ENCODE measurements around the gene STPG1.

Gene STPG1

GRCh38 chr1:24327486-24327885 lies 86.1 kb downstream of the STPG1 start:
- H3K27ac ChIP-seq = no peak overlapping the region
- no peak for TF ChIP-seq CTCF (conservative IDR thresholded peaks at IDR 0.05)
- TF ChIP-seq ZFX (IDR thresholded peaks at IDR 0.05) = no peak

- no peak overlapping the region for H3K27ac ChIP-seq
- no peak for TF ChIP-seq ZFX (IDR thresholded peaks at IDR 0.05)
- TF ChIP-seq CTCF (conservative IDR thresholded peaks at IDR 0.05) = no peak
Measured at GRCh38 chr1:24325587-24326449, 87.8 kb downstream of the STPG1 start.

- no peak overlapping the region for H3K27ac ChIP-seq
- TF ChIP-seq ZFX (IDR thresholded peaks at IDR 0.05) (no peak), CTCF (conservative IDR thresholded peaks at IDR 0.05) (no peak)
Measured at GRCh38 chr1:24324903-24325302, 88.7 kb downstream of the STPG1 start.

DNA sequence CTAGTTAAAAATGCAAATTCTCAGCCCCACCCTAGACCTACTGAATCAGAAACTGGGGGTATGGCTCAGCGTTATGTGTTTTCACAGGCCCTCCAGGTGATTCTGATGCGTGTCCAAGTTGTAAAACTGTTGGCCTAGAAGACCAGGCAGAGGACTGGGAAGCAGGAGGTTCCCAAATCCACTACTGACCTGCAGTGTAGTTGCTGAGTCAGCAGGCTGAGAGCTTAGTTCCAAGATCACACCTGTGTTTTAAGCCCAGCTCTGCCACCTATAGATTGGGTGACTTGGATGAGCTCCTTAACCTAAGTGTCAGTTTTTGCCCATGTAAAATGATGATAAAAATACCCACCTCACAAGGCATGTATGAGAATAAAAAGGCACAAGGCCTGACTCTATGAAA lies 90.3 kb downstream of the STPG1 start:
- H3K27ac ChIP-seq = no peak overlapping the region
- TF ChIP-seq ZFX (IDR thresholded peaks at IDR 0.05) = no peak
- TF ChIP-seq CTCF (conservative IDR thresholded peaks at IDR 0.05) = no peak

GRCh38 chr1:24322470-24323177 lies 91.0 kb downstream of the STPG1 start:
- TF ChIP-seq CTCF (conservative IDR thresholded peaks at IDR 0.05) = no peak
- no peak for TF ChIP-seq ZFX (IDR thresholded peaks at IDR 0.05)
- H3K27ac ChIP-seq = no peak overlapping the region

DNA sequence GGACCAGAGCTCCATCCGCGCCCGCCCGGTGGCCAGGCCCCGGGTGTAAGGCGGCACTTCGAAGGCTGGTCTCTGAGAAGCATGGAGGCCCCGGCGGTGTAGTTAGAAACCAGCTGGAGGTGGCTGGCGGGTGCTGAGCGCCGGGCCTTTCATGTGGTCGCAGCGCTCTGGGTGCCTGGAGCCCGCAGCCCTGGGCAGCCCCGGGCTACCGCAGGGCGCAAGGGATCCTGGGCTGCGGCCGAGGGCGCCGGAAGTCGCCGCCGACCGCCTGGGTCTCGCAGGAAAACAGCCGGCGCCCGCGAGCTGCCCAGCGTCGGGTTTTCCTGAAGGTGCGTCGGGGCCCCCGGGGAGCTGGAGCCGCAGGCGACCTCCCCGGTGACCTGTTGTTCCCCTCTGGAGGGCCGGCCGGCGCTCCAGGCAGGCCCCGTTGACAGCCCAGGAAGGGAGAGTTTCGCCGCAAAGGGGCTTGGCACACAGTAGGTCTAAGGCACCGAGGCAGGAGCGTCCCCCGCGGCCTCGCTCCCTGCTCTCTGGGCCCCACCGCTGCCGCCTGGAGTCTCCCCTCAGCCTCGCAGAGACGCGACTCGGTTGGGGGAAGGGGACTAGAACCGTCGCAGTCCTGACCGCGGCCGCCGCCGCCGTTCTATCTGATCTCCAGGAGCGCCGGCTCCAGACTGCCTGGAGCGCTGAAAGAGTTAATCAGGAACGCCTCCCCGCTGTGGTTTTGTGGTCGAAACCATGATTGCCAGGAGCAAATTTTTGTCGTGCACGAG lies 91.7 kb downstream of the STPG1 start:
- TF ChIP-seq ZFX (IDR thresholded peaks at IDR 0.05) = no peak
- no peak overlapping the region for H3K27ac ChIP-seq

GRCh38 chr1:24321126-24321525 lies 92.5 kb downstream of the STPG1 start:
- TF ChIP-seq CTCF (conservative IDR thresholded peaks at IDR 0.05) (no peak), ZFX (IDR thresholded peaks at IDR 0.05) (no peak)
- H3K27ac ChIP-seq = no peak overlapping the region

Measured in C4-2B (cell line).